Measurements from ENCODE around the gene ZNF507. TPM values are rescaled to one million over a fixed set of nuclear protein-coding genes. Genes with fewer than 3 reads are reported as not detected.
"Not testable (repeated sequence)": the region's sequence is repeated elsewhere in the genome, so short reads cannot be mapped to it uniquely, and the experiment has no call there.

ZNF507 gene
- total and polyA plus RNA-seq, 4 donors: 5.5 to 25.1 (median 16.0) TPM

GRCh38 chr19:32421589-32422361, 76.4 kb downstream of the ZNF507 start:
- 74 to 80% methylated on average over 6 to 7 of the region's 7 CpGs for WGBS, 2 donors
- Histone ChIP-seq H3K9me3 (ENCODE audit: control insufficient read depth, low read length) (no peaks in the 10 kb centered on the region), H3K4me3 (ENCODE audit: low read length in 2 of 2) (no peak overlapping the region), H3K4me1 (ENCODE audit: control insufficient read depth in 1 of 2, insufficient read depth in 2 of 2, low read length in 2 of 2) (no peaks in the 10 kb centered on the region), H3K27me3 (ENCODE audit: control insufficient read depth in 1 of 2, insufficient read depth in 2 of 2, low read length in 1 of 2) (no peaks in the 10 kb centered on the region), H3K27ac (ENCODE audit: low read depth in 1 of 2, low read length in 2 of 2) (no peak overlapping the region), H3K36me3 (ENCODE audit: control insufficient read depth in 1 of 2, insufficient read depth in 2 of 2, low read length in 1 of 2) (peaks cover 0 to under 1% of the 10 kb centered on the region in 2 donors)
- intact Hi-C loops (cut with DNase I): no loop called here
- no peak for DNase-seq
- ATAC-seq (ENCODE audit: low FRiP score): no peak

GRCh38 chr19:32422435-32422834, 77.0 kb downstream of the ZNF507 start:
- WGBS, 2 donors: 77 to 81% methylated on average over 3 of the region's 3 CpGs
- Histone ChIP-seq H3K27me3 (ENCODE audit: control insufficient read depth in 1 of 2, insufficient read depth in 2 of 2, low read length in 1 of 2) (no peaks in the 10 kb centered on the region), H3K27ac (ENCODE audit: low read depth in 1 of 2, low read length in 2 of 2) (no peak overlapping the region), H3K4me3 (ENCODE audit: low read length in 2 of 2) (no peak overlapping the region), H3K9me3 (ENCODE audit: control insufficient read depth, low read length) (no peaks in the 10 kb centered on the region), H3K36me3 (ENCODE audit: control insufficient read depth in 1 of 2, insufficient read depth in 2 of 2, low read length in 1 of 2) (peaks cover 0 to 2% of the 10 kb centered on the region in 2 donors), H3K4me1 (ENCODE audit: control insufficient read depth in 1 of 2, insufficient read depth in 2 of 2, low read length in 2 of 2) (no peaks in the 10 kb centered on the region)
- ATAC-seq (ENCODE audit: low FRiP score) (no peak), DNase-seq (no peak)
- intact Hi-C loops (cut with DNase I): no loop called here

GRCh38 chr19:32423944-32424343, 78.5 kb downstream of the ZNF507 start:
- intact Hi-C loops (cut with DNase I); DNase-seq; H3K4me1 ChIP-seq (ENCODE audit: control insufficient read depth in 1 of 2, insufficient read depth in 2 of 2, low read length in 2 of 2); H3K4me3 ChIP-seq (ENCODE audit: low read length in 2 of 2); H3K27me3 ChIP-seq (ENCODE audit: control insufficient read depth in 1 of 2, insufficient read depth in 2 of 2, low read length in 1 of 2); H3K9me3 ChIP-seq (ENCODE audit: control insufficient read depth, low read length); ATAC-seq (ENCODE audit: low FRiP score); H3K36me3 ChIP-seq (ENCODE audit: control insufficient read depth in 1 of 2, insufficient read depth in 2 of 2, low read length in 1 of 2); H3K27ac ChIP-seq (ENCODE audit: low read depth in 1 of 2, low read length in 2 of 2): not testable (repeated sequence)
- 86 to 94% methylated on average over 3 of the region's 3 CpGs for WGBS, 2 donors

- no peak for ATAC-seq (ENCODE audit: low FRiP score)
- no peaks in the 10 kb centered on the region for H3K27me3 ChIP-seq (ENCODE audit: control insufficient read depth in 1 of 2, insufficient read depth in 2 of 2, low read length in 1 of 2)
- no peaks in the 10 kb centered on the region for H3K9me3 ChIP-seq (ENCODE audit: control insufficient read depth, low read length)
- WGBS, 2 donors: 92 to 96% methylated on average over 3 of the region's 3 CpGs
- no peak for DNase-seq
- no peak overlapping the region for H3K27ac ChIP-seq (ENCODE audit: low read depth in 1 of 2, low read length in 2 of 2)
- no peak overlapping the region for H3K4me3 ChIP-seq (ENCODE audit: low read length in 2 of 2)
- no peaks in the 10 kb centered on the region for H3K4me1 ChIP-seq (ENCODE audit: control insufficient read depth in 1 of 2, insufficient read depth in 2 of 2, low read length in 2 of 2)
- intact Hi-C loops (cut with DNase I): no loop called here
- H3K36me3 ChIP-seq (ENCODE audit: control insufficient read depth in 1 of 2, insufficient read depth in 2 of 2, low read length in 1 of 2): peaks cover 0 to 2% of the 10 kb centered on the region in 2 donors
These were observed 82.1 kb downstream of the ZNF507 start for GRCh38 chr19:32427536-32427935.

- H3K9me3 ChIP-seq (ENCODE audit: control insufficient read depth, low read length): no peaks in the 10 kb centered on the region
- no peaks in the 10 kb centered on the region for H3K4me1 ChIP-seq (ENCODE audit: control insufficient read depth in 1 of 2, insufficient read depth in 2 of 2, low read length in 2 of 2)
- WGBS, 2 donors: 91% methylated on average over 6 of the region's 6 CpGs
- intact Hi-C loops (cut with DNase I): no loop called here
- H3K36me3 ChIP-seq (ENCODE audit: control insufficient read depth in 1 of 2, insufficient read depth in 2 of 2, low read length in 1 of 2): no peaks in the 10 kb centered on the region
- DNase-seq (no peak), ATAC-seq (ENCODE audit: low FRiP score) (no peak)
- H3K4me3 ChIP-seq (ENCODE audit: low read length in 2 of 2): no peak overlapping the region
- H3K27ac ChIP-seq (ENCODE audit: low read depth in 1 of 2, low read length in 2 of 2): no peak overlapping the region
- H3K27me3 ChIP-seq (ENCODE audit: control insufficient read depth in 1 of 2, insufficient read depth in 2 of 2, low read length in 1 of 2): no peaks in the 10 kb centered on the region
These were observed 91.3 kb downstream of the ZNF507 start for GRCh38 chr19:32436692-32437091.

- H3K36me3 ChIP-seq (ENCODE audit: control insufficient read depth in 1 of 2, insufficient read depth in 2 of 2, low read length in 1 of 2): no peaks in the 10 kb centered on the region
- intact Hi-C loops (cut with DNase I): no loop called here
- no peaks in the 10 kb centered on the region for H3K9me3 ChIP-seq (ENCODE audit: control insufficient read depth, low read length)
- ATAC-seq (ENCODE audit: low FRiP score) (no peak), DNase-seq (no peak)
- H3K27me3 ChIP-seq (ENCODE audit: control insufficient read depth in 1 of 2, insufficient read depth in 2 of 2, low read length in 1 of 2): no peaks in the 10 kb centered on the region
- 94 to 95% methylated on average over 1 of the region's 1 CpG for WGBS, 2 donors
- no peak overlapping the region for H3K4me3 ChIP-seq (ENCODE audit: low read length in 2 of 2)
- H3K27ac ChIP-seq (ENCODE audit: low read depth in 1 of 2, low read length in 2 of 2): no peak overlapping the region
- H3K4me1 ChIP-seq (ENCODE audit: control insufficient read depth in 1 of 2, insufficient read depth in 2 of 2, low read length in 2 of 2): no peaks in the 10 kb centered on the region
These were observed 91.7 kb downstream of the ZNF507 start for GRCh38 chr19:32437096-32437495.

Other genes starting within 250 kb of the ZNF507 start
- gene DPY19L3, start 60.2 kb downstream of the ZNF507 start, total RNA-seq: 10 to 100 TPM; 33.5 to 47.6 TPM
- 10 to 100 TPM in 1 of 2 donors, 1 to 10 TPM in 1; 5.9 to 12.7 TPM for gene DPY19L3, start 60.2 kb downstream of the ZNF507 start, polyA plus RNA-seq
- 10 to 100 TPM; 71.2 to 76.8 TPM for gene PDCD5, start 235.6 kb downstream of the ZNF507 start, total RNA-seq
- 100 to 1,000 TPM in 1 of 2 donors, 10 to 100 TPM in 1; 85.5 to 110 TPM for gene PDCD5, start 235.6 kb downstream of the ZNF507 start, polyA plus RNA-seq

Measured in aorta (tissue), 5 donors.